ENCODE measurements around the gene GTSE1.

GTSE1 gene

GRCh38 chr22:46354176-46354992, 57.7 kb downstream of the GTSE1 start:
- DNase-seq: no peak

GRCh38 chr22:46354993-46355305, 58.3 kb downstream of the GTSE1 start:
- no peak for DNase-seq

- peak; percentile 65 for DNase-seq
Measured at GRCh38 chr22:46355369-46355995, 58.8 kb downstream of the GTSE1 start.

GRCh38 chr22:46355996-46356471, 59.4 kb downstream of the GTSE1 start:
- DNase-seq: no peak

GRCh38 chr22:46356496-46357480, 60.1 kb downstream of the GTSE1 start:
- DNase-seq: no peak

- DNase-seq: no peak
Measured at GRCh38 chr22:46357711-46358520, 61.2 kb downstream of the GTSE1 start.

- DNase-seq: no peak
Measured at GRCh38 chr22:46358766-46359165, 62.1 kb downstream of the GTSE1 start.

- DNase-seq: no peak
Measured at GRCh38 chr22:46359362-46359761, 62.7 kb downstream of the GTSE1 start.

GRCh38 chr22:46360097-46360496, 63.4 kb downstream of the GTSE1 start:
- DNase-seq: no peak

- no peak for DNase-seq
Measured at GRCh38 chr22:46360891-46361290, 64.2 kb downstream of the GTSE1 start.

- no peak for DNase-seq
Measured at GRCh38 chr22:46361826-46362202, 65.1 kb downstream of the GTSE1 start.

- DNase-seq: no peak
Measured at GRCh38 chr22:46362203-46362933, 65.7 kb downstream of the GTSE1 start.

GRCh38 chr22:46362934-46363515, 66.4 kb downstream of the GTSE1 start:
- DNase-seq: no peak

GRCh38 chr22:46363611-46364321, 67.1 kb downstream of the GTSE1 start:
- no peak for DNase-seq

- no peak for DNase-seq
Measured at GRCh38 chr22:46364341-46365165, 67.9 kb downstream of the GTSE1 start.

GRCh38 chr22:46365166-46365624, 68.5 kb downstream of the GTSE1 start:
- no peak for DNase-seq

GRCh38 chr22:46366327-46366731, 69.7 kb downstream of the GTSE1 start:
- DNase-seq: no peak

GRCh38 chr22:46366801-46367706, 70.4 kb downstream of the GTSE1 start:
- no peak for DNase-seq
